Activated T-cell treated with anti-CD3 and anti-CD28 coated beads, Interleukin-2, amount 50 U/mL, for 72 hours (primary cell): ENCODE measurements around the gene HSD17B12. TPM values are rescaled to one million over a fixed set of nuclear protein-coding genes. Genes with fewer than 3 reads are reported as not detected.
A peak's percentile ranks its signal among the peaks of the same experiment; 100 is the strongest.

ENCODE experiments used
- ATAC-seq, 2 donors: fragments of 150-1000 bp; cut with Tn5 transposase; replicated peaks in 1 of 2; 2 replicates each; pipeline ENCODE4 v1.10.0; 2021; ENCODE audit warnings: moderate library complexity in 2 of 2, mild to moderate bottlenecking in 1 of 2
- DNase-seq, 2 donors: peaks; one replicate each; pipeline ENCODE4 v3.0.0; 2021 to 2022; ENCODE audit warnings: mixed read lengths in 1 of 2
- H3K27ac Mint-ChIP-seq: one replicate; pipeline ENCODE4 v1.8.0; 2022; ENCODE audit warnings: mild to moderate bottlenecking, moderate library complexity, mixed read lengths
- H3K27me3 Mint-ChIP-seq: one replicate; pipeline ENCODE4 v1.8.0; 2022; ENCODE audit warnings: low read depth, mixed read lengths
- H3K36me3 Mint-ChIP-seq, 2 donors: one replicate each; pipeline ENCODE4 v1.8.0; 2022; ENCODE audit warnings: mixed read lengths in 2 of 2, mild to moderate bottlenecking in 1 of 2; ENCODE audit not compliant: insufficient read depth in 2 of 2
- H3K4me1 Mint-ChIP-seq: one replicate; pipeline ENCODE4 v1.8.0; 2022; ENCODE audit warnings: low read depth, mixed read lengths
- H3K4me3 Mint-ChIP-seq, 2 donors: one replicate each; pipeline ENCODE4 v1.8.0; 2022; ENCODE audit warnings: mild to moderate bottlenecking in 2 of 2, mixed read lengths in 2 of 2, moderate library complexity in 2 of 2
- H3K9me3 Mint-ChIP-seq, 2 donors: one replicate each; pipeline ENCODE4 v1.8.0; 2022; ENCODE audit warnings: mixed read lengths in 2 of 2
- total RNA-seq, 2 donors: library from RNA; stranded (reverse); gene quantifications; one replicate each; pipeline ENCODE4 v1.2.3, GENCODE V29; 2022

The HSD17B12 gene
- total RNA-seq, 2 donors from 2014 or later = 46.2 to 49.0 TPM

GRCh38 chr11:43693069-43693468, 12.5 kb downstream of the HSD17B12 start:
- Mint-ChIP-seq H3K4me1 (peaks cover 13% of the 10 kb centered on the region), H3K27ac (no peak overlapping the region), H3K4me3 (no peak overlapping the region), H3K27me3 (no peaks in the 10 kb centered on the region), H3K36me3 (peaks cover 1 to 8% of the 10 kb centered on the region in 2 donors), H3K9me3 (no peaks in the 10 kb centered on the region)
- no peak for ATAC-seq
- no peak for DNase-seq

GRCh38 chr11:43693731-43694130, 13.2 kb downstream of the HSD17B12 start:
- H3K27me3 Mint-ChIP-seq = no peaks in the 10 kb centered on the region
- H3K9me3 Mint-ChIP-seq = no peaks in the 10 kb centered on the region
- ATAC-seq (no peak), DNase-seq (no peak)
- peaks cover 13% of the 10 kb centered on the region for H3K4me1 Mint-ChIP-seq
- peaks cover 1 to 8% of the 10 kb centered on the region in 2 donors for H3K36me3 Mint-ChIP-seq
- no peak overlapping the region for H3K27ac Mint-ChIP-seq
- H3K4me3 Mint-ChIP-seq = no peak overlapping the region

GRCh38 chr11:43694477-43694876, 13.9 kb downstream of the HSD17B12 start:
- Mint-ChIP-seq H3K4me3 (no peak overlapping the region), H3K4me1 (peaks cover 13% of the 10 kb centered on the region), H3K36me3 (peaks cover 1 to 9% of the 10 kb centered on the region in 2 donors), H3K27me3 (no peaks in the 10 kb centered on the region), H3K9me3 (no peaks in the 10 kb centered on the region), H3K27ac (no peak overlapping the region)
- ATAC-seq (no peak), DNase-seq (no peak)

GRCh38 chr11:43697679-43698078, 17.1 kb downstream of the HSD17B12 start:
- H3K9me3 Mint-ChIP-seq = peaks cover 2 to 5% of the 10 kb centered on the region in 2 donors
- H3K36me3 Mint-ChIP-seq = peaks cover 10 to 12% of the 10 kb centered on the region in 2 donors
- no peaks in the 10 kb centered on the region for H3K27me3 Mint-ChIP-seq
- H3K27ac Mint-ChIP-seq = no peak overlapping the region
- H3K4me3 Mint-ChIP-seq = no peak overlapping the region
- no peaks in the 10 kb centered on the region for H3K4me1 Mint-ChIP-seq
- DNase-seq (no peak), ATAC-seq (no peak)

- Mint-ChIP-seq H3K4me3 (no peak overlapping the region), H3K27me3 (no peaks in the 10 kb centered on the region), H3K27ac (no peak overlapping the region), H3K9me3 (peaks cover 5% of the 10 kb centered on the region in 2 donors), H3K4me1 (no peaks in the 10 kb centered on the region), H3K36me3 (peaks cover 14 to 16% of the 10 kb centered on the region in 2 donors)
- DNase-seq (no peak), ATAC-seq (no peak)
These were observed 19.3 kb downstream of the HSD17B12 start for GRCh38 chr11:43699870-43700269.

- peaks cover 5 to 8% of the 10 kb centered on the region in 2 donors for H3K36me3 Mint-ChIP-seq
- DNase-seq = no peak
- no peaks in the 10 kb centered on the region for H3K27me3 Mint-ChIP-seq
These were observed 26.1 kb downstream of the HSD17B12 start for GRCh38 chr11:43706631-43707030.

GRCh38 chr11:43708776-43709175, 28.2 kb downstream of the HSD17B12 start:
- Mint-ChIP-seq H3K4me3 (no peak overlapping the region), H3K27ac (no peak overlapping the region), H3K36me3 (peaks cover 3 to 5% of the 10 kb centered on the region in 2 donors), H3K27me3 (no peaks in the 10 kb centered on the region), H3K9me3 (no peaks in the 10 kb centered on the region), H3K4me1 (no peaks in the 10 kb centered on the region)
- ATAC-seq (no peak), DNase-seq (no peak)

More at GRCh38 chr11:43706631-43707030, 26.1 kb downstream of the HSD17B12 start:
- H3K27ac Mint-ChIP-seq = no peak overlapping the region
- ATAC-seq = no peak
- H3K4me3 Mint-ChIP-seq = no peak overlapping the region
- H3K4me1 Mint-ChIP-seq = no peaks in the 10 kb centered on the region
- H3K9me3 Mint-ChIP-seq = peaks cover 0 to 3% of the 10 kb centered on the region in 2 donors

GRCh38 chr11:43709689-43710088, 29.2 kb downstream of the HSD17B12 start:
- Mint-ChIP-seq H3K4me3 (no peak overlapping the region), H3K27ac (no peak overlapping the region), H3K36me3 (peaks cover 3 to 4% of the 10 kb centered on the region in 2 donors), H3K9me3 (no peaks in the 10 kb centered on the region), H3K27me3 (no peaks in the 10 kb centered on the region), H3K4me1 (no peaks in the 10 kb centered on the region)
- DNase-seq (no peak), ATAC-seq (no peak)

GRCh38 chr11:43712676-43713075, 32.1 kb downstream of the HSD17B12 start:
- peak in 1 of 2 donors; percentile 74 for ATAC-seq
- H3K27me3 Mint-ChIP-seq = no peaks in the 10 kb centered on the region
- H3K36me3 Mint-ChIP-seq = peaks cover 3 to 9% of the 10 kb centered on the region in 2 donors
- no peak overlapping the region for H3K27ac Mint-ChIP-seq
- no peaks in the 10 kb centered on the region for H3K4me1 Mint-ChIP-seq
- H3K9me3 Mint-ChIP-seq = peaks cover 0 to 1% of the 10 kb centered on the region in 2 donors
- H3K4me3 Mint-ChIP-seq = peak overlapping the region in 1 of 2 donors; percentile 37
- DNase-seq = no peak

GRCh38 chr11:43718373-43718772, 37.8 kb downstream of the HSD17B12 start:
- no peak for DNase-seq
- no peak for ATAC-seq
- H3K4me1 Mint-ChIP-seq = no peaks in the 10 kb centered on the region
- H3K4me3 Mint-ChIP-seq = no peak overlapping the region
- H3K27ac Mint-ChIP-seq = no peak overlapping the region
- H3K27me3 Mint-ChIP-seq = no peaks in the 10 kb centered on the region
- peaks cover 5% of the 10 kb centered on the region in 2 donors for H3K9me3 Mint-ChIP-seq
- peaks cover 8 to 21% of the 10 kb centered on the region in 2 donors for H3K36me3 Mint-ChIP-seq

GRCh38 chr11:43723617-43724016, 43.1 kb downstream of the HSD17B12 start:
- Mint-ChIP-seq H3K4me3 (no peak overlapping the region), H3K36me3 (peaks cover 7 to 10% of the 10 kb centered on the region in 2 donors), H3K27ac (no peak overlapping the region), H3K4me1 (no peaks in the 10 kb centered on the region), H3K27me3 (no peaks in the 10 kb centered on the region), H3K9me3 (peaks cover 0 to 2% of the 10 kb centered on the region in 2 donors)
- ATAC-seq (no peak), DNase-seq (no peak)

- no peak for ATAC-seq
- Mint-ChIP-seq H3K27ac (no peak overlapping the region), H3K36me3 (peaks cover 8 to 13% of the 10 kb centered on the region in 2 donors)
These were observed 51.7 kb downstream of the HSD17B12 start for GRCh38 chr11:43732225-43732624.

GRCh38 chr11:43734256-43734655, 53.7 kb downstream of the HSD17B12 start:
- ATAC-seq (no peak), DNase-seq (no peak)
- peaks cover 10 to 13% of the 10 kb centered on the region in 2 donors for H3K36me3 Mint-ChIP-seq
- H3K27ac Mint-ChIP-seq = no peak overlapping the region
- H3K4me3 Mint-ChIP-seq = no peak overlapping the region
- peaks cover 1 to 5% of the 10 kb centered on the region in 2 donors for H3K9me3 Mint-ChIP-seq
- peaks cover 14% of the 10 kb centered on the region for H3K4me1 Mint-ChIP-seq
- H3K27me3 Mint-ChIP-seq = no peaks in the 10 kb centered on the region

More at GRCh38 chr11:43732225-43732624, 51.7 kb downstream of the HSD17B12 start:
- H3K4me1 Mint-ChIP-seq = peaks cover 14% of the 10 kb centered on the region
- peaks cover 1 to 5% of the 10 kb centered on the region in 2 donors for H3K9me3 Mint-ChIP-seq
- H3K27me3 Mint-ChIP-seq = no peaks in the 10 kb centered on the region
- no peak for DNase-seq
- H3K4me3 Mint-ChIP-seq = no peak overlapping the region

- H3K36me3 Mint-ChIP-seq = peaks cover 14 to 18% of the 10 kb centered on the region in 2 donors
- peaks cover 14% of the 10 kb centered on the region for H3K4me1 Mint-ChIP-seq
- peaks cover 6 to 9% of the 10 kb centered on the region in 2 donors for H3K9me3 Mint-ChIP-seq
- H3K27me3 Mint-ChIP-seq = no peaks in the 10 kb centered on the region
- no peak for ATAC-seq
- H3K4me3 Mint-ChIP-seq = no peak overlapping the region
- no peak overlapping the region for H3K27ac Mint-ChIP-seq
- no peak for DNase-seq
These were observed 54.6 kb downstream of the HSD17B12 start for GRCh38 chr11:43735115-43735514.
